AG09309 (cell line): ENCODE results near the gene DISC1.
"Not testable (repeated sequence)": the region's sequence is repeated elsewhere in the genome, so short reads cannot be mapped to it uniquely, and the experiment has no call there.

Experiments
- DNase-seq: peaks from one replicate; pipeline ENCODE4 v3.0.0-alpha.2; 2010; ENCODE audit warnings: low read depth
- H3K4me3 ChIP-seq: 2 replicates; pipeline ENCODE4 v1.5.1; 2011; ENCODE audit warnings: mild to moderate bottlenecking, low read depth, low read length, moderate library complexity; ENCODE audit not compliant: control insufficient read depth
- CTCF ChIP-seq: IDR thresholded peaks from 2 replicates; pipeline ENCODE4 v1.5.1; 2011; ENCODE audit warnings: mild to moderate bottlenecking, low read depth, low read length, inconsistent platforms; ENCODE audit not compliant: insufficient read depth, control insufficient read depth; ENCODE audit errors: missing control alignments

The DISC1 gene

GRCh38 chr1:231778009-231778719 is 151.6 kb downstream of the DISC1 start:
- H3K4me3 ChIP-seq = no peak overlapping the region
- peak; percentile 7 for DNase-seq
- no peak for TF ChIP-seq CTCF

GRCh38 chr1:231779081-231779480 is 152.5 kb downstream of the DISC1 start:
- TF ChIP-seq CTCF = no peak
- no peak overlapping the region for H3K4me3 ChIP-seq
- no peak for DNase-seq

- no peak for DNase-seq
Measured at GRCh38 chr1:231781892-231782291, 155.3 kb downstream of the DISC1 start.

GRCh38 chr1:231785073-231785472 is 158.5 kb downstream of the DISC1 start:
- DNase-seq = not testable (repeated sequence)

More at GRCh38 chr1:231781892-231782291, 155.3 kb downstream of the DISC1 start:
- TF ChIP-seq CTCF = no peak
- no peak overlapping the region for H3K4me3 ChIP-seq

GRCh38 chr1:231786126-231786525 is 159.5 kb downstream of the DISC1 start:
- no peak overlapping the region for H3K4me3 ChIP-seq
- no peak for DNase-seq
- TF ChIP-seq CTCF = no peak

More at GRCh38 chr1:231785073-231785472, 158.5 kb downstream of the DISC1 start:
- not testable (repeated sequence) for H3K4me3 ChIP-seq

- TF ChIP-seq CTCF = no peak
- no peak overlapping the region for H3K4me3 ChIP-seq
Measured at GRCh38 chr1:231792634-231793033, 166.0 kb downstream of the DISC1 start.

GRCh38 chr1:231793893-231794292 is 167.3 kb downstream of the DISC1 start:
- no peak overlapping the region for H3K4me3 ChIP-seq
- DNase-seq = no peak
- no peak for TF ChIP-seq CTCF

More at GRCh38 chr1:231792634-231793033, 166.0 kb downstream of the DISC1 start:
- DNase-seq = no peak
